Activated naive CD4-positive, alpha-beta T cell treated with anti-CD3 and anti-CD28 coated beads for 36 hours (primary cell): ENCODE measurements around the gene CD28. TPM values are rescaled to one million over a fixed set of nuclear protein-coding genes. Genes with fewer than 3 reads are reported as not detected.
"Not testable (repeated sequence)": the region's sequence is repeated elsewhere in the genome, so short reads cannot be mapped to it uniquely, and the experiment has no call there.

Experiments
- CTCF ChIA-PET: fragments of 350-600 bp; sonication (Branson Sonifier 250); formaldehyde crosslinking; loops from one replicate; lab custom pipeline; 2021; ENCODE audit warnings: antibody characterized with exemption; lab: Charles Lee
- DNase-seq: peaks from one replicate; pipeline ENCODE4 v3.0.0-alpha.2; 2020
- H3K27ac Mint-ChIP-seq: one replicate; pipeline ENCODE4 v1.8.0; 2021; ENCODE audit warnings: mild to moderate bottlenecking, mixed read lengths
- H3K27me3 Mint-ChIP-seq: one replicate; pipeline ENCODE4 v1.8.0; 2021; ENCODE audit warnings: low read depth, mixed read lengths
- H3K36me3 Mint-ChIP-seq: one replicate; pipeline ENCODE4 v1.8.0; 2021; ENCODE audit warnings: low read depth, mixed read lengths
- H3K4me1 Mint-ChIP-seq: one replicate; pipeline ENCODE4 v1.8.0; 2021; ENCODE audit warnings: low read depth, mixed read lengths
- H3K4me3 Mint-ChIP-seq: one replicate; pipeline ENCODE4 v1.8.0; 2021; ENCODE audit warnings: mild to moderate bottlenecking, moderate library complexity, mixed read lengths
- H3K9me3 Mint-ChIP-seq: one replicate; pipeline ENCODE4 v1.8.0; 2021; ENCODE audit warnings: mixed read lengths
- intact Hi-C: fragments of 100-400 bp; cut with micrococcal nuclease; formaldehyde crosslinking; loops from one replicate; pipeline ENCODE4 v1.15.1; 2023
- total RNA-seq, 2 experiments: library from RNA; stranded (reverse); gene quantifications; one replicate each; pipeline ENCODE4 v1.2.3, GENCODE V29; 2021

The CD28 gene
- total RNA-seq, 2 experiments from 2014 or later = 165 to 167 TPM

GRCh38 chr2:203780231-203780630 is 73.8 kb downstream of the CD28 start:
- H3K36me3 Mint-ChIP-seq = no peaks in the 10 kb centered on the region
- intact Hi-C loops = no loop called here
- H3K27ac Mint-ChIP-seq = no peak overlapping the region
- peaks cover 2% of the 10 kb centered on the region for H3K9me3 Mint-ChIP-seq
- CTCF ChIA-PET = interaction anchor here (1.0 to 1.6 kb wide), 5 partner anchors 19 to 60 kb away, joined by 3 to 5 read pairs (median 3); no protein-coding TSS in a partner anchor
- no peak overlapping the region for H3K4me3 Mint-ChIP-seq
- no peaks in the 10 kb centered on the region for H3K27me3 Mint-ChIP-seq
- peaks cover 45% of the 10 kb centered on the region for H3K4me1 Mint-ChIP-seq
- no peak for DNase-seq

- no peak overlapping the region for H3K4me3 Mint-ChIP-seq
- no peak overlapping the region for H3K27ac Mint-ChIP-seq
- intact Hi-C loops = no loop called here
These were observed 74.7 kb downstream of the CD28 start for GRCh38 chr2:203781151-203781550.

GRCh38 chr2:203782262-203782976 is 76.0 kb downstream of the CD28 start:
- H3K4me3 Mint-ChIP-seq = no peak overlapping the region
- H3K27me3 Mint-ChIP-seq = no peaks in the 10 kb centered on the region
- H3K4me1 Mint-ChIP-seq = peaks cover 50% of the 10 kb centered on the region

More at GRCh38 chr2:203781151-203781550, 74.7 kb downstream of the CD28 start:
- no peaks in the 10 kb centered on the region for H3K36me3 Mint-ChIP-seq
- H3K27me3 Mint-ChIP-seq = no peaks in the 10 kb centered on the region
- DNase-seq = no peak
- CTCF ChIA-PET = interaction anchor here (0.5 to 4.5 kb wide), 7 partner anchors 13 to 295 kb away, joined by 3 to 18 read pairs (median 4); no protein-coding TSS in a partner anchor
- peaks cover 45% of the 10 kb centered on the region for H3K4me1 Mint-ChIP-seq
- H3K9me3 Mint-ChIP-seq = peaks cover 2% of the 10 kb centered on the region

GRCh38 chr2:203783496-203784203 is 77.2 kb downstream of the CD28 start:
- intact Hi-C loops = loop anchor here (2.0 kb wide), 2 partner anchors 27 to 247 kb away; no protein-coding TSS in a partner anchor
- DNase-seq = no peak
- no peaks in the 10 kb centered on the region for H3K27me3 Mint-ChIP-seq
- H3K9me3 Mint-ChIP-seq = peaks cover 2% of the 10 kb centered on the region
- H3K4me3 Mint-ChIP-seq = no peak overlapping the region
- peaks cover 52% of the 10 kb centered on the region for H3K4me1 Mint-ChIP-seq
- no peaks in the 10 kb centered on the region for H3K36me3 Mint-ChIP-seq
- CTCF ChIA-PET = interaction anchor here (0.6 to 4.5 kb wide), 18 partner anchors 8 to 903 kb away, joined by 3 to 18 read pairs (median 4); no protein-coding TSS in a partner anchor
- no peak overlapping the region for H3K27ac Mint-ChIP-seq

More at GRCh38 chr2:203782262-203782976, 76.0 kb downstream of the CD28 start:
- H3K9me3 Mint-ChIP-seq = peaks cover 2% of the 10 kb centered on the region
- CTCF ChIA-PET = interaction anchor here (0.7 to 4.5 kb wide), 11 partner anchors 9 to 298 kb away, joined by 3 to 18 read pairs (median 5); no protein-coding TSS in a partner anchor
- DNase-seq = peak; percentile 86
- no peaks in the 10 kb centered on the region for H3K36me3 Mint-ChIP-seq
- intact Hi-C loops = loop anchor here (1.0 to 2.0 kb wide), 11 partner anchors 18 to 298 kb away; partner anchors contain the start of gene CD28
- H3K27ac Mint-ChIP-seq = peak overlapping the region; percentile 64

- intact Hi-C loops, H3K27me3 Mint-ChIP-seq, DNase-seq, H3K36me3 Mint-ChIP-seq, H3K9me3 Mint-ChIP-seq: not testable (repeated sequence)
- CTCF ChIA-PET = interaction anchor here (0.7 to 4.5 kb wide), 8 partner anchors 9 to 64 kb away, joined by 3 to 18 read pairs (median 5); no protein-coding TSS in a partner anchor
- Mint-ChIP-seq H3K4me3 (peak overlapping the region; percentile 59), H3K27ac (peak overlapping the region; percentile 73), H3K4me1 (peaks cover 46% of the 10 kb centered on the region)
These were observed 78.4 kb downstream of the CD28 start for GRCh38 chr2:203784710-203785270.

- H3K4me3 Mint-ChIP-seq, DNase-seq, intact Hi-C loops, H3K9me3 Mint-ChIP-seq, H3K27ac Mint-ChIP-seq, H3K27me3 Mint-ChIP-seq, H3K36me3 Mint-ChIP-seq: not testable (repeated sequence)
- H3K4me1 Mint-ChIP-seq = peaks cover 40% of the 10 kb centered on the region
- CTCF ChIA-PET = interaction anchor here (0.8 to 4.5 kb wide), 4 partner anchors 10 to 64 kb away, joined by 3 to 18 read pairs (median 4); no protein-coding TSS in a partner anchor
These were observed 79.1 kb downstream of the CD28 start for GRCh38 chr2:203785391-203786110.

- no peak for DNase-seq
- intact Hi-C loops = no loop called here
- Mint-ChIP-seq H3K9me3 (no peaks in the 10 kb centered on the region), H3K36me3 (no peaks in the 10 kb centered on the region), H3K4me3 (no peak overlapping the region), H3K27me3 (no peaks in the 10 kb centered on the region), H3K27ac (no peak overlapping the region), H3K4me1 (peaks cover 30% of the 10 kb centered on the region)
- CTCF ChIA-PET = interaction anchor here (1.3 kb wide), 1 partner anchor 26 kb away, joined by 3 read pairs; no protein-coding TSS in a partner anchor
These were observed 80.3 kb downstream of the CD28 start for GRCh38 chr2:203786549-203787351.

- intact Hi-C loops = no loop called here
- H3K27me3 Mint-ChIP-seq = no peaks in the 10 kb centered on the region
- no peaks in the 10 kb centered on the region for H3K9me3 Mint-ChIP-seq
- H3K4me1 Mint-ChIP-seq = peaks cover 19% of the 10 kb centered on the region
- CTCF ChIA-PET = no interaction called here
- H3K36me3 Mint-ChIP-seq = no peaks in the 10 kb centered on the region
- no peak for DNase-seq
- no peak overlapping the region for H3K4me3 Mint-ChIP-seq
- no peak overlapping the region for H3K27ac Mint-ChIP-seq
These were observed 81.5 kb downstream of the CD28 start for GRCh38 chr2:203787979-203788378.

Other genes starting within 250 kb of the CD28 start
- 10 to 100 TPM in 1 of 2 experiments, 1 to 10 TPM in 1; 8.6 to 11.9 TPM for gene RAPH1, start 171.3 kb upstream of the CD28 start, total RNA-seq
- 10 to 100 TPM; 65.2 to 69.7 TPM for gene CTLA4, start 161.1 kb downstream of the CD28 start, total RNA-seq
- gene ICOS, start 230.1 kb downstream of the CD28 start, total RNA-seq = 100 to 1,000 TPM; 197 to 211 TPM